Measurements from ENCODE around the gene IL1RAPL1. TPM values are rescaled to one million over a fixed set of nuclear protein-coding genes. Genes with fewer than 3 reads are reported as not detected.

IL1RAPL1 gene
- total RNA-seq, 1 experiment from 2014 or later, result 0.10 TPM

- no peak overlapping the region for H3K4me3 ChIP-seq
Observed at GRCh38 chrX:28979877-28980276, 392.6 kb downstream of the IL1RAPL1 start.

DNA sequence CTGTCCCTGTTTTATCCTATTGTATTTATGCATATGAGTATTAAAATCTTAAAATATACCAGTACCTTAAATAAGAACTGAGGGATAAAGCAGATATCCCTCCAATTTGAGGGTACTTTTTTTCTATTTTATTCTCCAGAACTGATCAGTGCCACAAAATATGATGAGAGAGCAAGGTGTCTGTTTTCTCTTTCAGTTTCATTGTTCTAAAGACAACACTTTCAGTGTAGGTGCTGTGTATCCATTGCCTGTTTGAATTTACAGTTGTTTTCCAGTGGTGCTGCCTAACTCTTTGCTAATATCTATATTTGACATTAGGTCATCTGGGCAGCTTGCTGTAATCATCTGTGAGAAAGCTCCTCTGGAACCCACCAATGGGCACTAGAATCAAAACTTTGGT lies 394.7 kb downstream of the IL1RAPL1 start:
- Histone ChIP-seq H3K9me3 (no peaks in the 10 kb centered on the region), H3K27me3 (no peaks in the 10 kb centered on the region), H3K4me3 (no peak overlapping the region), H3K36me3 (no peaks in the 10 kb centered on the region)
- DNase-seq, result no peak

More at GRCh38 chrX:28979877-28980276, 392.6 kb downstream of the IL1RAPL1 start:
- DNase-seq, result no peak
- Histone ChIP-seq H3K36me3 (no peaks in the 10 kb centered on the region), H3K27me3 (no peaks in the 10 kb centered on the region), H3K9me3 (no peaks in the 10 kb centered on the region)

- Histone ChIP-seq H3K27me3 (no peaks in the 10 kb centered on the region), H3K4me3 (no peak overlapping the region), H3K9me3 (no peaks in the 10 kb centered on the region), H3K36me3 (no peaks in the 10 kb centered on the region)
- no peak for DNase-seq
Observed at GRCh38 chrX:28988246-28988645, 401.0 kb downstream of the IL1RAPL1 start.

DNA sequence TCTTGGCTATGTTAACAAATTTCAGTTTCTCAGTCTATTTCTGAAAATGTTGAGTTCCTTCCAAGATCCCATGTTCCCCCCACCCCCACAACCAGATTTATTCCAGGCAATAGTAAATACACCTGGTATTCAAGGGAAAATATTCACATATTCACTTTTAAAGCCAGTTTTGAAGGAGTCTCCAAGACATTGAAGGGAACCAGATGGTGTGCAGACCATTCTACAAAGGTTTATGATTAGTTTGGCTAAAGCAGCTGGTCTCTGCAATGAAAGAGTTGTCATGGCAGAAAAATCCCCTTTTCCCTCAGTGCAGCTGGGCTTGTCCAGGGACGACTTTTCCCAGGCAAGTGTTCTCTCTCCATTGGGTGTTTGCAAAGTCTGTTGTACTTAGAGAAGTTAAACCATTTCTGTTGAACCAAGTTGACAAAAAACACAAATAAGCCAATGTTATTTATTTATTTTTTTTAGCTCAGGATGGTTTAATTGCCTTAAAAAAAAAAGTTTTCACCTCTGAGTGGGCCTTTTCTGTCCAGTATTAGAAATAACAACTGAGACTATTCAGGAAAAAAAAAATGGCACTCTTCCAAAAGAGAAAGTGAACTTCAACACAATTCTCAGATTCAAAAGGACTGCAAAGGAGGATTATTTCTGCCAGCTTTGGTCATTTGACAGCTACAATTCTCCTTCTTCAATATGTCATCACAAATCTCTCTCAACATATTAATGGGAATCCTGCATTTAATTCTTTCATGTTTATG lies 410.6 kb downstream of the IL1RAPL1 start:
- Histone ChIP-seq H3K27me3 (no peaks in the 10 kb centered on the region), H3K36me3 (no peaks in the 10 kb centered on the region), H3K4me3 (no peak overlapping the region), H3K9me3 (no peaks in the 10 kb centered on the region)
- peak; percentile 0 for DNase-seq

- Histone ChIP-seq H3K4me3 (no peak overlapping the region), H3K36me3 (no peaks in the 10 kb centered on the region), H3K27me3 (no peaks in the 10 kb centered on the region), H3K9me3 (no peaks in the 10 kb centered on the region)
- no peak for DNase-seq
Observed at GRCh38 chrX:28998609-28999135, 411.4 kb downstream of the IL1RAPL1 start.

- no peaks in the 10 kb centered on the region for H3K27me3 ChIP-seq
Observed at GRCh38 chrX:29012867-29013266, 425.6 kb downstream of the IL1RAPL1 start.

GRCh38 chrX:29023207-29023606 lies 436.0 kb downstream of the IL1RAPL1 start:
- Histone ChIP-seq H3K27me3 (no peaks in the 10 kb centered on the region), H3K9me3 (no peaks in the 10 kb centered on the region), H3K4me3 (no peak overlapping the region), H3K36me3 (no peaks in the 10 kb centered on the region)
- DNase-seq, result no peak

More at GRCh38 chrX:29012867-29013266, 425.6 kb downstream of the IL1RAPL1 start:
- Histone ChIP-seq H3K4me3 (no peak overlapping the region), H3K36me3 (no peaks in the 10 kb centered on the region), H3K9me3 (no peaks in the 10 kb centered on the region)
- no peak for DNase-seq

- peak; percentile 0 for DNase-seq
- no peaks in the 10 kb centered on the region for H3K27me3 ChIP-seq
- no peak overlapping the region for H3K4me3 ChIP-seq
- no peaks in the 10 kb centered on the region for H3K9me3 ChIP-seq
- no peaks in the 10 kb centered on the region for H3K36me3 ChIP-seq
Observed at GRCh38 chrX:29024871-29025270, 437.6 kb downstream of the IL1RAPL1 start.

DNA sequence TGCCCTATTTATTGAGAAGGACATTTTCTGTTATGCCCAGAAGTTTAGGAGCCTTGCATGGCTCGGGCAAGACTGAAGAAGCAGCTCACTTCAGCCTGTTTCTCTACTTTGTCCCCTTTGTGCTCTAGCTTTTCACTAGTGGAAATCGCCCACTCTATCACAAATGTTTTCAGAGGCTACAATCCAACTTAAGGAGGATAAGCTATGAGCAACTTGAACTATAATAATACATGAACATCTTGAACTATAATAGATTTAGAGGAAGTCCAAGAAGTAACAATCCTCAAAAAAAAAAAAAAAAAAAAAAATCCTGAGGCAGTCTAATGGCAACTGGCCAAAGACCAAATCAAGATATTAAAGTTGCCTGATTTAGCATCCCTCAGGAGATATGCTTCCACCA lies 452.3 kb downstream of the IL1RAPL1 start:
- Histone ChIP-seq H3K4me3 (no peak overlapping the region), H3K36me3 (no peaks in the 10 kb centered on the region), H3K9me3 (no peaks in the 10 kb centered on the region), H3K27me3 (no peaks in the 10 kb centered on the region)
- no peak for DNase-seq

DNA sequence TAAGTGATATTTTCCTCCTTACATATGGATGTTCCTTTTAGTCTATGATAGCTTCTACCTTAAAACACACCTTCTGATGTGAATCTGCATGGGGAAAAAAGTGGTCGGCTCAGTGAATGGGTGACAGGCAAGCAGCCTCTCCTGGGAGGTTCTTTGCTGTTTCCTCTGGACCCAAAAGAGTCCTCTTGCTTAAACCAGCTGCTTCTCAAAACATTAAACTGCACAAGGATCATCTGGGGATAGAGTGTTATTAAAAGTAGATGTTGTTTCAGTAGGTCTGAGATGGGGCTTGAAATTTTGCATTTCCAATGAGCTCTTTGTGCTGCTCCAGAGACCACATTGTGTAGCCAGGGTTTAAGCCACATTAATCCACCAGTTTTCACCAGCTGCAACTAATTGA lies 452.9 kb downstream of the IL1RAPL1 start:
- Histone ChIP-seq H3K36me3 (no peaks in the 10 kb centered on the region), H3K4me3 (no peak overlapping the region), H3K27me3 (no peaks in the 10 kb centered on the region), H3K9me3 (no peaks in the 10 kb centered on the region)
- DNase-seq, result no peak

- Histone ChIP-seq H3K9me3 (no peaks in the 10 kb centered on the region), H3K36me3 (no peaks in the 10 kb centered on the region), H3K27me3 (no peaks in the 10 kb centered on the region), H3K4me3 (no peak overlapping the region)
- DNase-seq, result no peak
Observed at GRCh38 chrX:29042341-29042740, 455.1 kb downstream of the IL1RAPL1 start.

DNA sequence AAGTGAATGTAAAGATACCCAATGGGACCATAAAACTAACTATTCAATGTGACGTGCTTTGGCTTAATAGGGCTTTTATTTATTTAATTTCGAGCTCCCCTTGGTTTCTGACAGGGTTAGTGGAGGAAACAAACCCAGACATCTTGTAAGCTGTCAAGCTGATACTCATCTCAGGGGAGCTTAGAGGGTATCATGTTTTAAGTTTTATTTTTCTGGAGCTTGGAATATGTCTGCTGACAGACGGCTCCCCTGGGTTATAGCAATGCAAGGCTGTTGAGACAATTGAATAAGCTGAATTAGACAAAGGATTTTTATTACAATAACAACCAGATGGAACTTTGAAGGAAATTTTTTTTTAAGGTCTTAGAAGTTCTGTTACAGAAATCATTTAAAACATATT lies 456.5 kb downstream of the IL1RAPL1 start:
- Histone ChIP-seq H3K9me3 (no peaks in the 10 kb centered on the region), H3K4me3 (no peak overlapping the region), H3K36me3 (no peaks in the 10 kb centered on the region), H3K27me3 (no peaks in the 10 kb centered on the region)
- DNase-seq, result no peak

- Histone ChIP-seq H3K4me3 (no peak overlapping the region), H3K36me3 (no peaks in the 10 kb centered on the region), H3K27me3 (no peaks in the 10 kb centered on the region), H3K9me3 (no peaks in the 10 kb centered on the region)
- DNase-seq, result no peak
Observed at GRCh38 chrX:29044423-29045184, 457.4 kb downstream of the IL1RAPL1 start.

GRCh38 chrX:29065477-29065876 lies 478.2 kb downstream of the IL1RAPL1 start:
- H3K9me3 ChIP-seq, result no peaks in the 10 kb centered on the region
- DNase-seq, result no peak
- no peaks in the 10 kb centered on the region for H3K36me3 ChIP-seq

DNA sequence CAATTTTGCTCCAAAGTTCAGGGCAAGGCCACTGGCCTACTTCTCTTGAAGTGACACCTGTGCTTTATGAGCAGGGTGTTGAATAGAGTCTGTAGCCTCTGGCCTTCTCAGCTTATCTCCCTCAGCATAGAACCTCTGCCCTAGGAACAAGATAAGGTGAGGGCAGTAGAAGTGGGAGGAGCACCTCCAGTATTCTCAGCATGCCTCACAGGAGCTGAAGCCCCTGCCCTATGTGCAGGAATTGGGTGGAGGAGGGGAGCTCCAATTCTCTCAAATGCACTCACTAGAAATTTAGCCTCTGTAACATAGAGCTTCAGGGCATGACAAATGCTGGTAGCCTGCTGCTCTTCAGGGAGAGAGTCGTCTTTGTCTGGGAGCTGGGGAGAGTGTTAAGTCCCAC lies 479.3 kb downstream of the IL1RAPL1 start:
- Histone ChIP-seq H3K9me3 (no peaks in the 10 kb centered on the region), H3K4me3 (no peak overlapping the region), H3K36me3 (no peaks in the 10 kb centered on the region), H3K27me3 (no peaks in the 10 kb centered on the region)
- no peak for DNase-seq

More at GRCh38 chrX:29065477-29065876, 478.2 kb downstream of the IL1RAPL1 start:
- Histone ChIP-seq H3K27me3 (no peaks in the 10 kb centered on the region), H3K4me3 (no peak overlapping the region)

DNA sequence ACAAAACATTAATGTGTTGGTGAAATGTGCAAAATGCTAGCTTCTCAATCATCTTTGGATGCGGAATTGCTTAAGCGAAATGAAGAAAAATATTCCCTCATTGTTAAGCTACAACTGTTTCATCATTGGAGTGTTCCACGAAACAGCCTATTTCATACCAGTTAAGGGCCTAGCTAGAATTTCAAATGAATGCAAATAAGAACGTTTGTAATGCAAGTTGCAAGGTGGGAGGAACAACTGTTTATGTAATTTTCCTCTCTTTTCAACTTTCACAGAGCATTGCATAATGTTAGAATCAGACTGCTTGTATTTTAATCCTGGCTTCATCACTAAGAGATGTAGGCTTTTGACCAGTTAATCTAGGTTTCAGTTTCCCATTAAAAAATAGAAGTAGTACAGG lies 480.1 kb downstream of the IL1RAPL1 start:
- DNase-seq, result no peak

DNA sequence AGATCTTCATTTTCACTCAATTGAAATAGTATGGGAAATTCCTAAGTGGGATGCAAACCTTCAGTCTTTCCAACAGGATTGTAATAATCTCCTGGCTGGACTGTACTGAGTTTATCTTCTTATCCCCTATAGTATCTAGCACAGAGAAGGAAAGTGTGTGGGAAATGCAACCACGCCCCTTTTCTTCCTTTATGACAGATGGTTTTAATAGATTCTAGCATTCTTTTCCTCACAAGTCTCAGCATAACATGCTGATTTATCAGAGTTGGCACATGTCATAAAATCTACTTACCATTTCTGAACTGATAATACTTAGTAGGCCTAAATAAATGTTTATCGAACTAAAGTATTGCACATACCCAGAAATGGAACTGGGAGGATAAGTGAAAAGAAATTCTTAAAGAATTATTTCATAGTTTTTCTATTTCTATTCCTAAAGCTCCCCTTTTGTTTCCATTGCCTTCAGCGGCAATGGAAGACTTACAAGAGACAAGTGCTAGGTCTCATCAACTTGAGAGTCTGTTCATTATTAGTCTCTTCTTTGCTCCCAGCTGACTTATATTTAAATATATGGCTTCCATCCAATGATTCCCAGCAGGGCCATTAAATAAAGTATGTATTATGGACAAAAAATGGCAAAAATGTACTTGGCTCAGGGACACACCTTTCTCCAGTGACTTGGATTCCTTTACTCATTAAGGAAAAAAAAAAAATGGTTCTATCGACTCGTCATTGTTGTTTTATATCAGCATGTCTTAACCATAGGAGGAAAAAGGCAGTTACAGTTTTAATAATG lies 484.5 kb downstream of the IL1RAPL1 start:
- H3K9me3 ChIP-seq, result no peaks in the 10 kb centered on the region
- H3K36me3 ChIP-seq, result no peaks in the 10 kb centered on the region
- no peaks in the 10 kb centered on the region for H3K27me3 ChIP-seq
- no peak overlapping the region for H3K4me3 ChIP-seq
- no peak for DNase-seq

More for the DNA sequence above, 480.1 kb downstream of the IL1RAPL1 start:
- H3K27me3 ChIP-seq, result no peaks in the 10 kb centered on the region
- H3K4me3 ChIP-seq, result no peak overlapping the region
- no peaks in the 10 kb centered on the region for H3K36me3 ChIP-seq
- H3K9me3 ChIP-seq, result no peaks in the 10 kb centered on the region

Measured in MG63 (cell line).